Right renal pelvis (tissue), 4 donors: Measurements from ENCODE around the gene DRC7. TPM values are rescaled to one million over a fixed set of nuclear protein-coding genes. Genes with fewer than 3 reads are reported as not detected.
"Not testable (repeated sequence)": the region's sequence is repeated elsewhere in the genome, so short reads cannot be mapped to it uniquely, and the experiment has no call there.

Experiments used
- DNase-seq, 4 donors: peaks; one replicate each; pipeline ENCODE4 v3.0.0-alpha.2; 2013; ENCODE audit warnings: low read depth in 4 of 4, low spot score in 3 of 4, missing footprints in 1 of 4
- polyA plus RNA-seq, 4 donors: library from polyadenylated mRNA; unstranded; fragments of 120-200 nt; gene quantifications; one replicate each; pipeline ENCODE4 v1.2.1, GENCODE V29; 2013; ENCODE audit not compliant: insufficient read length in 4 of 4

Gene DRC7
- polyA plus RNA-seq, 4 donors = 2.1 to 3.0 (median 2.9) TPM

GRCh38 chr16:57660715-57661463, 33.7 kb upstream of the DRC7 start:
- DNase-seq = no peak

- DNase-seq = no peak
These were observed 33.1 kb upstream of the DRC7 start for GRCh38 chr16:57661510-57661909.

GRCh38 chr16:57661936-57662906, 32.4 kb upstream of the DRC7 start:
- no peak for DNase-seq

- DNase-seq = no peak
These were observed 31.2 kb upstream of the DRC7 start for GRCh38 chr16:57663436-57663835.

GRCh38 chr16:57663917-57664661, 30.5 kb upstream of the DRC7 start:
- no peak for DNase-seq

GRCh38 chr16:57664662-57665025, 30.0 kb upstream of the DRC7 start:
- no peak for DNase-seq

- no peak for DNase-seq
These were observed 29.1 kb upstream of the DRC7 start for GRCh38 chr16:57665541-57665940.

- no peak for DNase-seq
These were observed 28.1 kb upstream of the DRC7 start for GRCh38 chr16:57666353-57667047.

- no peak for DNase-seq
These were observed 27.5 kb upstream of the DRC7 start for GRCh38 chr16:57667048-57667525.

GRCh38 chr16:57667526-57668262, 26.9 kb upstream of the DRC7 start:
- no peak for DNase-seq

- DNase-seq = no peak
These were observed 26.4 kb upstream of the DRC7 start, which contains the start of gene ADGRG3 for GRCh38 chr16:57668263-57668571. ADGRG3 (plus strand) TSS chr16:57668306; CDS start chr16:57668348, 42 bp downstream.

- DNase-seq = no peak
These were observed 25.8 kb upstream of the DRC7 start for GRCh38 chr16:57668630-57669475.

- DNase-seq = no peak
These were observed 25.0 kb upstream of the DRC7 start for GRCh38 chr16:57669476-57670162.

- DNase-seq = no peak
These were observed 24.4 kb upstream of the DRC7 start for GRCh38 chr16:57670196-57670595.

GRCh38 chr16:57671451-57671850, 23.2 kb upstream of the DRC7 start:
- not testable (repeated sequence) for DNase-seq

- DNase-seq = no peak
These were observed 22.2 kb upstream of the DRC7 start for GRCh38 chr16:57672416-57672815.

- DNase-seq = no peak
These were observed 21.8 kb upstream of the DRC7 start for GRCh38 chr16:57672824-57673223.
